Uterus (tissue), 4 donors: ENCODE results near the gene PDGFRB. TPM values are rescaled to one million over a fixed set of nuclear protein-coding genes. Genes with fewer than 3 reads are reported as not detected.
A peak's percentile ranks its signal among the peaks of the same experiment; 100 is the strongest.

ENCODE experiments used
- DNase-seq, 2 donors: peaks; one replicate each; pipeline ENCODE4 v3.0.0-alpha.2; 2019 to 2020
- H3K27ac ChIP-seq, 2 donors: fragments of 200-600 bp; sonication (generic); 1 replicate in 1 of 2; 2 replicates in 1 of 2; pipeline ENCODE4 v1.5.1; 2016 to 2018
- H3K27me3 ChIP-seq, 2 donors: fragments of 200-600 bp; sonication (generic); one replicate each; pipeline ENCODE4 v1.5.1; 2018 to 2019; ENCODE audit warnings: control low read depth in 1 of 2
- H3K36me3 ChIP-seq, 2 donors: fragments of 200-600 bp; sonication (generic); one replicate each; pipeline ENCODE4 v1.5.1; 2019; ENCODE audit warnings: control low read depth in 1 of 2
- H3K4me1 ChIP-seq, 2 donors: fragments of 200-600 bp; sonication (generic); one replicate each; pipeline ENCODE4 v1.5.1; 2018 to 2019; ENCODE audit warnings: control low read depth in 1 of 2
- H3K4me3 ChIP-seq, 2 donors: fragments of 200-600 bp; sonication (generic); 1 replicate in 1 of 2; 2 replicates in 1 of 2; pipeline ENCODE4 v1.5.1; 2018 to 2019; ENCODE audit warnings: mild to moderate bottlenecking in 1 of 2
- H3K9me3 ChIP-seq, 2 donors: fragments of 200-600 bp; sonication (generic); one replicate each; pipeline ENCODE4 v1.5.1; 2019; ENCODE audit warnings: control low read depth in 1 of 2
- CTCF ChIP-seq, 4 experiments: fragments of 200-600 bp in 2 of 4; fragments of 450-650 bp in 2 of 4; sonication (generic) in 2 of 4; IDR thresholded peaks; one replicate each; pipeline ENCODE4 v1.5.1; 2016 to 2019; ENCODE audit warnings: antibody characterized with exemption in 4 of 4, mild to moderate bottlenecking in 2 of 4, moderate library complexity in 1 of 4
- POLR2A ChIP-seq, 2 donors: fragments of 450-650 bp; IDR thresholded peaks; one replicate each; pipeline ENCODE4 v1.6.1; 2016; ENCODE audit warnings: antibody characterized with exemption in 2 of 2, mild to moderate bottlenecking in 1 of 2, moderate library complexity in 1 of 2
- intact Hi-C: fragments of 100-400 bp; cut with DNase I; formaldehyde crosslinking; loops from one replicate; pipeline ENCODE4 v1.15.1; 2023; ENCODE audit warnings: low total_unique reads
- total RNA-seq, 4 donors: library from RNA; depleted of rRNA in 3 of 4; stranded (reverse); fragments of >200 nt in 3 of 4; gene quantifications; one replicate each; pipeline versions ENCODE4 v1.1.0 to v1.2.4, GENCODE V29; 2014 to 2023
- donor health status: DM: yes; HTN: yes; CAD: no.

Gene PDGFRB
- total RNA-seq, 4 donors from 2014 or later, result 60.2 to 378 (median 235) TPM

- Histone ChIP-seq H3K27me3 (no peaks in the 10 kb centered on the region), H3K27ac (no peak overlapping the region), H3K9me3 (no peaks in the 10 kb centered on the region), H3K4me1 (no peaks in the 10 kb centered on the region), H3K36me3 (no peaks in the 10 kb centered on the region), H3K4me3 (no peak overlapping the region)
- TF ChIP-seq CTCF (IDR thresholded peaks at IDR 0.05), result no peak
- TF ChIP-seq POLR2A (IDR thresholded peaks at IDR 0.05), result no peak
- DNase-seq, result peak in 1 of 2 donors; percentile 15
- intact Hi-C loops, result no loop called here
These were observed 82.5 kb downstream of the PDGFRB start for GRCh38 chr5:150073086-150073625.

- H3K9me3 ChIP-seq, result no peaks in the 10 kb centered on the region
- H3K4me1 ChIP-seq, result no peaks in the 10 kb centered on the region
- H3K27ac ChIP-seq, result no peak overlapping the region
- DNase-seq, result no peak
- no peak overlapping the region for H3K4me3 ChIP-seq
- no peaks in the 10 kb centered on the region for H3K36me3 ChIP-seq
- no peaks in the 10 kb centered on the region for H3K27me3 ChIP-seq
- no peak for TF ChIP-seq POLR2A (IDR thresholded peaks at IDR 0.05)
- no peak for TF ChIP-seq CTCF (IDR thresholded peaks at IDR 0.05)
- intact Hi-C loops, result no loop called here
These were observed 84.8 kb downstream of the PDGFRB start for GRCh38 chr5:150070821-150071220.

GRCh38 chr5:150069672-150070627 is 85.7 kb downstream of the PDGFRB start:
- intact Hi-C loops, result no loop called here
- Histone ChIP-seq H3K27ac (no peak overlapping the region), H3K4me3 (no peak overlapping the region), H3K9me3 (no peaks in the 10 kb centered on the region), H3K27me3 (no peaks in the 10 kb centered on the region), H3K4me1 (no peaks in the 10 kb centered on the region), H3K36me3 (no peaks in the 10 kb centered on the region)
- peak in 1 of 2 donors; percentile 7 for DNase-seq
- no peak for TF ChIP-seq CTCF (IDR thresholded peaks at IDR 0.05)
- no peak for TF ChIP-seq POLR2A (IDR thresholded peaks at IDR 0.05)

GRCh38 chr5:150068961-150069645 is 86.5 kb downstream of the PDGFRB start:
- DNase-seq, result no peak
- TF ChIP-seq CTCF (IDR thresholded peaks at IDR 0.05) (no peak), POLR2A (IDR thresholded peaks at IDR 0.05) (no peak)

GRCh38 chr5:150068472-150068871 is 87.2 kb downstream of the PDGFRB start:
- Histone ChIP-seq H3K4me1 (no peaks in the 10 kb centered on the region), H3K27me3 (no peaks in the 10 kb centered on the region), H3K36me3 (no peaks in the 10 kb centered on the region), H3K4me3 (no peak overlapping the region), H3K27ac (no peak overlapping the region), H3K9me3 (no peaks in the 10 kb centered on the region)
- DNase-seq, result no peak
- no peak for TF ChIP-seq CTCF (IDR thresholded peaks at IDR 0.05)
- no peak for TF ChIP-seq POLR2A (IDR thresholded peaks at IDR 0.05)
- intact Hi-C loops, result no loop called here

More at GRCh38 chr5:150068961-150069645, 86.5 kb downstream of the PDGFRB start:
- Histone ChIP-seq H3K27me3 (no peaks in the 10 kb centered on the region), H3K27ac (no peak overlapping the region), H3K9me3 (no peaks in the 10 kb centered on the region), H3K36me3 (no peaks in the 10 kb centered on the region), H3K4me3 (no peak overlapping the region), H3K4me1 (no peaks in the 10 kb centered on the region)
- intact Hi-C loops, result no loop called here
